Endothelial cell of umbilical vein (primary cell): ENCODE measurements around the gene ARHGAP42. TPM values are rescaled to one million over a fixed set of nuclear protein-coding genes. Genes with fewer than 3 reads are reported as not detected.

Experiments
- BruUV-seq: library from RNA; stranded (reverse); fragments of 400-500 nt; replicated peaks from 2 replicates; lab custom pipeline; 2021; lab: Mats Ljungman, UMichigan
- CTCF ChIA-PET: fragments of 300-600, 350-600 bp; sonication (Branson Sonifier 250); formaldehyde crosslinking; loops from one replicate; lab custom pipeline; 2021; ENCODE audit warnings: antibody characterized with exemption, inconsistent platforms; lab: Charles Lee
- POLR2A ChIA-PET: fragments of 300-600, 350-600 bp; sonication (Branson Sonifier 250); formaldehyde crosslinking; loops from one replicate; lab custom pipeline; 2021; ENCODE audit warnings: antibody characterized with exemption, inconsistent platforms; lab: Charles Lee
- DNase-seq: peaks from one replicate; pipeline ENCODE4 v3.0.0-alpha.2; 2011; ENCODE audit warnings: low read depth, low spot score
- FAIRE-seq: peaks from 2 replicates; lab custom pipeline; 2011; peaks lifted over from hg19 to GRCh38; lab: Jason Lieb, UNC
- H2AFZ ChIP-seq: 2 replicates; pipeline ENCODE4 v1.6.0; 2012; ENCODE audit warnings: low read depth, low read length, control low read depth, inconsistent platforms
- H3K27ac ChIP-seq: 2 replicates; pipeline ENCODE4 v1.5.1; 2011; ENCODE audit warnings: low read depth, mild to moderate bottlenecking, control low read depth, low read length, moderate library complexity; ENCODE audit not compliant: insufficient read depth
- H3K27me3 ChIP-seq, 2 experiments: 2 replicates each; pipeline versions ENCODE4 v1.6.0 to v1.6.1; 2011; ENCODE audit warnings: low read length in 2 of 2, mixed read lengths in 1 of 2; ENCODE audit not compliant: control insufficient read depth in 2 of 2, insufficient read depth in 2 of 2
- H3K36me3 ChIP-seq, 2 experiments: 2 replicates in 1 of 2; 3 replicates in 1 of 2; pipeline ENCODE4 v1.5.1; 2011; ENCODE audit warnings: low read length in 2 of 2, mild to moderate bottlenecking in 1 of 2, moderate library complexity in 1 of 2; ENCODE audit not compliant: control insufficient read depth in 2 of 2, insufficient read depth in 2 of 2; ENCODE audit errors: extremely low read depth in 1 of 2
- H3K4me1 ChIP-seq: 3 replicates; pipeline ENCODE4 v1.5.1; 2011; ENCODE audit warnings: mild to moderate bottlenecking, low read length; ENCODE audit not compliant: control insufficient read depth, insufficient read depth; ENCODE audit errors: extremely low read depth
- H3K4me2 ChIP-seq: 2 replicates; pipeline ENCODE4 v1.6.1; 2011; ENCODE audit warnings: low read length, control low read depth, mixed read lengths; ENCODE audit not compliant: insufficient read depth
- H3K4me3 ChIP-seq, 3 experiments: fragments of 200-600 bp in 1 of 3; sonication (generic), shearing (Covaris generic) in 1 of 3; replicated peaks in 1 of 3; 2 replicates each; pipeline ENCODE4 v1.5.1; 2011 to 2016; ENCODE audit warnings: control low read depth in 3 of 3, low read length in 3 of 3, mild to moderate bottlenecking in 2 of 3, inconsistent platforms in 1 of 3, low read depth in 1 of 3, moderate library complexity in 1 of 3; ENCODE audit not compliant: insufficient read depth in 1 of 3
- H3K79me2 ChIP-seq: 2 replicates; pipeline ENCODE4 v1.6.0; 2012; ENCODE audit warnings: low read length, inconsistent platforms; ENCODE audit not compliant: control insufficient read depth, insufficient read depth
- H3K9ac ChIP-seq: replicated peaks from 2 replicates; pipeline ENCODE3; 2011; ENCODE audit warnings: low read length, control low read depth; ENCODE audit not compliant: insufficient read depth; ENCODE audit errors: extremely low read depth
- H3K9me1 ChIP-seq: replicated peaks from 3 replicates; pipeline ENCODE4 v1.6.0; 2011; ENCODE audit warnings: mild to moderate bottlenecking, low read length; ENCODE audit not compliant: control insufficient read depth, insufficient read depth; ENCODE audit errors: extremely low read depth
- H3K9me3 ChIP-seq: replicated peaks from 2 replicates; pipeline ENCODE4 v1.5.1; 2012; ENCODE audit warnings: low read length, inconsistent platforms; ENCODE audit not compliant: control insufficient read depth, insufficient read depth
- H4K20me1 ChIP-seq: replicated peaks from 2 replicates; pipeline ENCODE3; 2011; ENCODE audit warnings: mild to moderate bottlenecking, low read length; ENCODE audit not compliant: control insufficient read depth, insufficient read depth; ENCODE audit errors: extremely low read depth
- CTCF ChIP-seq, 2 donors: IDR thresholded peaks; 1 replicate in 1 of 2; 2 replicates in 1 of 2; pipeline ENCODE4 v1.5.1; 2011; ENCODE audit warnings: low read length in 2 of 2, mild to moderate bottlenecking in 2 of 2, moderate library complexity in 2 of 2, control low read depth in 1 of 2, inconsistent platforms in 1 of 2, low read depth in 1 of 2; ENCODE audit not compliant: insufficient read depth in 1 of 2; ENCODE audit errors: extremely low read depth in 1 of 2
- EZH2 ChIP-seq: IDR thresholded peaks from 2 replicates; pipeline ENCODE4 v1.6.1; 2012; ENCODE audit warnings: borderline replicate concordance, low read depth, mild to moderate bottlenecking, moderate library complexity, low read length, inconsistent platforms; ENCODE audit not compliant: severe bottlenecking
- FOS ChIP-seq: IDR thresholded peaks from 2 replicates; pipeline ENCODE4 v1.6.1; 2011; ENCODE audit warnings: mild to moderate bottlenecking, low read length, moderate library complexity, borderline replicate concordance; ENCODE audit not compliant: insufficient read depth
- GATA2 ChIP-seq: IDR thresholded peaks from 2 replicates; pipeline ENCODE4 v1.7.0; 2011; ENCODE audit warnings: low read depth, mild to moderate bottlenecking, moderate library complexity, mixed read lengths, low read length; ENCODE audit not compliant: insufficient read length, insufficient read depth
- JUN ChIP-seq: IDR thresholded peaks from 2 replicates; pipeline ENCODE4 v1.6.1; 2011; ENCODE audit warnings: borderline replicate concordance, low read depth; ENCODE audit not compliant: insufficient read length, insufficient read depth
- MAX ChIP-seq: IDR thresholded peaks from 2 replicates; pipeline ENCODE4 v1.6.1; 2011; ENCODE audit not compliant: insufficient read depth, insufficient read length
- MYC ChIP-seq: IDR thresholded peaks from one replicate; pipeline ENCODE4 v1.6.1; 2011; ENCODE audit warnings: mild to moderate bottlenecking, low read depth, low read length
- POLR2A ChIP-seq: IDR thresholded peaks from 2 replicates; pipeline ENCODE4 v1.6.1; 2012; ENCODE audit warnings: low read depth, mild to moderate bottlenecking, control low read depth, low read length
- POLR2AphosphoS5 ChIP-seq: IDR thresholded peaks from 2 replicates; pipeline ENCODE4 v1.6.1; 2012; ENCODE audit warnings: low read depth, mild to moderate bottlenecking, control low read depth, low read length, moderate library complexity; ENCODE audit not compliant: insufficient read depth
- dilution Hi-C: fragments of 300-500 bp; cut with MboI; formaldehyde crosslinking; loops from one replicate; pipeline ENCODE4 v1.15.0; 2019; ENCODE audit warnings: low sequenced_read_pairs; ENCODE audit not compliant: extremely low pct_ligation_motif_present
- intact Hi-C: fragments of 100-400 bp; cut with micrococcal nuclease; formaldehyde crosslinking; loops from one replicate; pipeline ENCODE4 v1.10.0; 2022
- polyA plus RNA-seq, 4 experiments: library from polyadenylated mRNA; depleted of rRNA in 3 of 4; stranded (reverse) in 3 of 4; unstranded in 1 of 4; fragments of >200 nt; gene quantifications; 2 replicates each; pipeline versions ENCODE4 v1.2.1 to v1.2.3, GENCODE V29; 2011 to 2012; ENCODE audit warnings: missing spikeins in 1 of 4
- total RNA-seq: library from RNA; stranded (reverse); gene quantifications from 2 replicates; pipeline ENCODE4 v1.2.3, GENCODE V29; 2021

ARHGAP42 gene
- total and polyA plus RNA-seq, 2 donors (not counting 3 experiments of a cell fraction or from before 2014, with no cell fraction given): 1.8 to 2.4 TPM

DNA sequence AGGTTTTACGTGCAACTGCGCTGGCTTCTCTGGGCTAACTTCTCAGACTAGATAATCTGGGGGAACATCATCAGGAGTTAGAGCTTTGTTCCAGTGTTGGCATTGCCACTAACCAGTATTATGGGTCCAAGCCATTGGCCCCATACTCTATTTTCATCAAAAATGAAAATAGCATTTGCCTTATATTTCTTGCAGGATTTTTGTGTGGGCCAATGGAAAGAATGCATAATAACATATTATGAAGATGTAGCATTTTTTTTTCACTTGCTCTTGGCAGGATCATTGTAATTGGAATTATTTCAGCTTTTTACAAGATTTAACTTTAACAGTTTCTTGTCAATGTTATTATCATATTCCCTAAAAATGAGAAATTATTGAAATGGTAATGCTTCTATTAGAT, 16.1 kb downstream of the ARHGAP42 start:
- Histone ChIP-seq H3K36me3 (no peaks in the 10 kb centered on the region), H3K4me1 (peaks cover 3% of the 10 kb centered on the region), H2AFZ (no peak overlapping the region), H3K9me1 (no peaks in the 10 kb centered on the region), H3K4me3 (no peak overlapping the region), H3K9ac (no peak overlapping the region), H3K27ac (no peak overlapping the region), H3K79me2 (no peaks in the 10 kb centered on the region), H3K9me3 (no peaks in the 10 kb centered on the region), H4K20me1 (no peaks in the 10 kb centered on the region), H3K27me3 (no peaks in the 10 kb centered on the region), H3K4me2 (no peak overlapping the region)
- TF ChIP-seq GATA2 (no peak), EZH2 (no peak), MYC (no peak), FOS (no peak), JUN (no peak), CTCF (IDR thresholded peaks at IDR 0.05; ENCODE audit: extremely low read depth in 1 of 2, insufficient read depth in 1 of 2, low read depth in 1 of 2, low read length in 2 of 2) (no peak), POLR2AphosphoS5 (no peak), POLR2A (no peak), MAX (no peak)
- CTCF ChIA-PET: interaction anchor here (0.6 to 2.2 kb wide), 3 partner anchors 16 to 125 kb away, joined by 3 to 6 read pairs (median 3); no protein-coding TSS in a partner anchor
- FAIRE-seq (no peak), DNase-seq (no peak)
- POLR2A ChIA-PET: no interaction called here
- dilution Hi-C loops: no loop called here
- intact Hi-C loops: no loop called here
- no TSS peak for BruUV-seq
